Measurements from ENCODE around the gene ZNF598.

DNA sequence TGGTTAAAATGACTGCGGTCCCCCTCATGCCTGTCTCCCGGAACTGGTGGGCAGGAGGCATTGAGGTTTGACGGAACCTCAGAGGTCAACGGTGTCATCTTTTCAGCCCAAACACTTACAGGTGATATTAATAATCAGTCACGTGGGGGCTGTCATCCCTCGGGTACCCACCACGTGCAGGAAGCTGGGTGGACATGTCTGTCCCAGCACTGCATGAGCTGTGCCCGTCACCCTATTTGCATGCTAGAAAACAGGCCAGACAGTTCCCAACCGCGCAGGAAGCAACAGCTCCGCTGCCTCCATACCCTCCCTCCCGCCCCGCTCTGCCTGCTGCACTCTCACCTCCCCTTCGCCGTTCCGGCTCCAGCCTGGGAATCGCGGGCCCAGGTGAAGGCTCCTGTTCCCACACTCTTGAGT is 18.5 kb downstream of the ZNF598 start:
- TF ChIP-seq, protein P1, sequence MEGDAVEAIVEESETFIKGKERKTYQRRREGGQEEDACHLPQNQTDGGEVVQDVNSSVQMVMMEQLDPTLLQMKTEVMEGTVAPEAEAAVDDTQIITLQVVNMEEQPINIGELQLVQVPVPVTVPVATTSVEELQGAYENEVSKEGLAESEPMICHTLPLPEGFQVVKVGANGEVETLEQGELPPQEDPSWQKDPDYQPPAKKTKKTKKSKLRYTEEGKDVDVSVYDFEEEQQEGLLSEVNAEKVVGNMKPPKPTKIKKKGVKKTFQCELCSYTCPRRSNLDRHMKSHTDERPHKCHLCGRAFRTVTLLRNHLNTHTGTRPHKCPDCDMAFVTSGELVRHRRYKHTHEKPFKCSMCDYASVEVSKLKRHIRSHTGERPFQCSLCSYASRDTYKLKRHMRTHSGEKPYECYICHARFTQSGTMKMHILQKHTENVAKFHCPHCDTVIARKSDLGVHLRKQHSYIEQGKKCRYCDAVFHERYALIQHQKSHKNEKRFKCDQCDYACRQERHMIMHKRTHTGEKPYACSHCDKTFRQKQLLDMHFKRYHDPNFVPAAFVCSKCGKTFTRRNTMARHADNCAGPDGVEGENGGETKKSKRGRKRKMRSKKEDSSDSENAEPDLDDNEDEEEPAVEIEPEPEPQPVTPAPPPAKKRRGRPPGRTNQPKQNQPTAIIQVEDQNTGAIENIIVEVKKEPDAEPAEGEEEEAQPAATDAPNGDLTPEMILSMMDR (IDR thresholded peaks at IDR 0.05) = no peak
- TF ChIP-seq POLR2A (IDR thresholded peaks at IDR 0.05) = no peak

Measured in lower leg skin (tissue), 3 donors.